COLO668 (cell line): ENCODE data around the gene GPR89B.
"Not testable (repeated sequence)": the region's sequence is repeated elsewhere in the genome, so short reads cannot be mapped to it uniquely, and the experiment has no call there.

Source experiments
- DNase-seq: peaks from one replicate; lab custom pipeline; 2025; ENCODE audit not compliant: unreplicated experiment; lab: John Stamatoyannopoulos, UW

The GPR89B gene

DNA sequence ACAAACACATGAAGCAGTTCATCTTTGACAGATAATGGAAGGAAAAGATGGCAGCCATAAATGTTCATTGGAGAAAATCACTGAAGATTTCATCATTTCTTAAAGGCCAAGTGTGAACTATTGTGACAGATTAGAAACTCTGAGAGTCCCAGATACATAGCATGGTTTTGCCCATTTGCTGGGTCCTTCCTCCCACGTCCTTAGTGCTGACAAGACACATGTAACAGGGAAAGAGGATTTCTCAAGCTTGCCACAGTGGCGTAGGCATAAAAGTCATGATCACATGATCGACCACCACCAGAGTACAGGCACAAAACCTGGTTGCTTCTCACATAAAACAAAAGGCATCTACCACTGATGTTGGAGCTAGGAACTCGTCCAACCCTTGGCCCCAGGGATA is 98.8 kb downstream of the GPR89B start:
- not testable (repeated sequence) for DNase-seq

DNA sequence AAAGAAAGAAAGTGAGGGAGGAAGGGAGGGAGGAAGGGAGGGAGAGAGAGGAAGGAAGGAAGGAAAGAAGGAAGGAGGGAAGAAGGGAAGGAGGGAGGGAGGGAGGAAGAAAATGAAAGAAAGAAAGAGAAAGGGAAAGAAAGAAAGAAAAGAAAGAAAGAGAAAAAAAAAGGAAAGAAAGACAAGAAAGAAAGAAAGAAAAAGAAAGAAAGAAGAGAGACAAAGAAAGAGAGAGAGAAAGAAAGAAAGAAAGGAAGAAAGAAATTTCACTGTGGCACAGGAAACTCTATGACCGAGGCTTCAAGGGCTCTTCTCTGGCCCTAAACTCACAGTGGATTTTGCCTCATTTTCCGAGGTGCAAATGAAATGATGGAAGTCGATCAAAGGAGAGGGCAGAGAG is 104.0 kb downstream of the GPR89B start:
- not testable (repeated sequence) for DNase-seq

GRCh38 chr1:148032690-148033089 is 104.5 kb downstream of the GPR89B start:
- DNase-seq = not testable (repeated sequence)

- DNase-seq = not testable (repeated sequence)
Measured at GRCh38 chr1:148033147-148033546, 104.9 kb downstream of the GPR89B start.

GRCh38 chr1:148037850-148038461 is 109.7 kb downstream of the GPR89B start:
- DNase-seq = not testable (repeated sequence)

- peak; percentile 68 for DNase-seq
Measured at GRCh38 chr1:148038462-148039333, 110.5 kb downstream of the GPR89B start.
